Stomach (tissue), 4 donors: Measurements from ENCODE around the gene PPP2R5B.

Source experiments
- CTCF ChIP-seq, 7 experiments: fragments of 450-650 bp in 4 of 7; fragments of 200-600 bp in 3 of 7; sonication (generic) in 3 of 7; IDR thresholded peaks; one replicate each; pipeline ENCODE4 v1.5.1; 2016 to 2019; ENCODE audit warnings: antibody characterized with exemption in 7 of 7, control low read depth in 2 of 7, mild to moderate bottlenecking in 1 of 7
- EP300 ChIP-seq: sonication (generic); formaldehyde crosslinking; IDR thresholded peaks from one replicate; pipeline ENCODE4 v1.6.1; 2017; ENCODE audit warnings: antibody characterized with exemption
- POLR2A ChIP-seq, 4 donors: fragments of 450-650 bp; IDR thresholded peaks; one replicate each; pipeline ENCODE4 v1.6.1; 2016; ENCODE audit warnings: antibody characterized with exemption in 4 of 4, control low read depth in 2 of 4, mild to moderate bottlenecking in 1 of 4, moderate library complexity in 1 of 4
- POLR2AphosphoS5 ChIP-seq, 3 donors: sonication (generic); formaldehyde crosslinking; IDR thresholded peaks; one replicate each; pipeline ENCODE4 v1.6.1; 2016; ENCODE audit warnings: antibody characterized with exemption in 3 of 3

- TF ChIP-seq POLR2AphosphoS5 (IDR thresholded peaks at IDR 0.05) (no peak), CTCF (IDR thresholded peaks at IDR 0.05) (no peak), POLR2A (IDR thresholded peaks at IDR 0.05) (no peak), EP300 (no peak)
Measured at GRCh38 chr11:64931290-64931689, 6.8 kb downstream of the PPP2R5B start.
